Upper lobe of right lung (tissue), 1 donor: ENCODE results near the gene TNF. TPM values are rescaled to one million over a fixed set of nuclear protein-coding genes. Genes with fewer than 3 reads are reported as not detected.

Experiments
- ATAC-seq: fragments of 200-7000 bp; cut with Tn5 transposase; one replicate; pipeline ENCODE4 v1.9.1; 2020; ENCODE audit warnings: mild to moderate bottlenecking, moderate library complexity
- DNase-seq: peaks from one replicate; pipeline ENCODE4 v3.0.0-alpha.2; 2020
- H3K27ac ChIP-seq: fragments of 200-600 bp; one replicate; pipeline ENCODE4 v1.8.0; 2022
- H3K27me3 ChIP-seq: fragments of 200-600 bp; one replicate; pipeline ENCODE4 v1.8.0; 2022; ENCODE audit warnings: mild to moderate bottlenecking
- H3K36me3 ChIP-seq: fragments of 200-600 bp; one replicate; pipeline ENCODE4 v1.8.0; 2022
- H3K4me1 ChIP-seq: fragments of 200-600 bp; one replicate; pipeline ENCODE4 v1.8.0; 2022
- H3K4me3 ChIP-seq: fragments of 200-600 bp; one replicate; pipeline ENCODE4 v1.8.0; 2022; ENCODE audit warnings: mild to moderate bottlenecking
- H3K9me3 ChIP-seq: fragments of 200-600 bp; one replicate; pipeline ENCODE4 v1.8.0; 2022
- intact Hi-C: fragments of 100-400 bp; cut with DNase I; formaldehyde crosslinking; loops from one replicate; pipeline ENCODE4 v1.11.0; 2022
- total RNA-seq: library from RNA; stranded (reverse); fragmentation: NEBNext Ultra II Directional; extraction: Animal tissue kit (Norgen Biotek cat#: 25700); gene quantifications from one replicate; pipeline ENCODE4 v1.2.1, GENCODE V29; 2021
- TF ChIP-seq, protein P1 (sequence below): fragments of 200-600 bp; IDR thresholded peaks from one replicate; pipeline ENCODE4 v1.8.0; 2022; ENCODE audit warnings: antibody characterized with exemption
- donor health status: DM: no; HTN: yes; CAD: no; lungs with severe emphysema.

The TNF gene
- total RNA-seq, 1 donor from 2014 or later = 2.4 TPM

DNA sequence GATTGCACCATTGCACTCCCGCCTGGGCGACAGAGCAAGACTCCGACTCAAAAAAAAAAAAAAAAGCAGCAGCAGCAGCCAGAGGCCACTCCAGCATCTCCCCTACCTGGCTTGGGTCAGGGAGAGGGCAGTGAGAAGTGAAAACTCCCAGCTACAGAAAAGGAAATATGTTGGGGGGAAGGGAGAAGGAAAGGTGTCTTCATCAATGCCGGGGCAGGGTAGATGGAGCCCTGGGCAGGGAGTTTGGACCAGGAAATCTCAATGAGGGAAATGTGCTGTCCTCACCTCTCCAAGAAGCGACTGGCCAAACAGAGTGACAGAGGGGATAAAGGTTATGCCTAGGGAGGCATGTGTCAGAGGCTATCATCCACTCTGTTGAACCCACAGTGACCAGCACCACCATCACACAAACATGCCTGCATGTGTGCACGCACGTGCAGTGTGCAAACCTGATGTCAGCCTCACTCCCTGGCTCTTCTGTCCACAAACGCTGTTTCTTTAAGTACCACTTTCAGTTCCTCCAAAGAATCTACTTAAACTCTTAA, 38.8 kb downstream of the TNF start:
- H3K27ac ChIP-seq = peak overlapping the region; percentile 51
- H3K36me3 ChIP-seq = no peaks in the 10 kb centered on the region
- TF ChIP-seq, protein P1, sequence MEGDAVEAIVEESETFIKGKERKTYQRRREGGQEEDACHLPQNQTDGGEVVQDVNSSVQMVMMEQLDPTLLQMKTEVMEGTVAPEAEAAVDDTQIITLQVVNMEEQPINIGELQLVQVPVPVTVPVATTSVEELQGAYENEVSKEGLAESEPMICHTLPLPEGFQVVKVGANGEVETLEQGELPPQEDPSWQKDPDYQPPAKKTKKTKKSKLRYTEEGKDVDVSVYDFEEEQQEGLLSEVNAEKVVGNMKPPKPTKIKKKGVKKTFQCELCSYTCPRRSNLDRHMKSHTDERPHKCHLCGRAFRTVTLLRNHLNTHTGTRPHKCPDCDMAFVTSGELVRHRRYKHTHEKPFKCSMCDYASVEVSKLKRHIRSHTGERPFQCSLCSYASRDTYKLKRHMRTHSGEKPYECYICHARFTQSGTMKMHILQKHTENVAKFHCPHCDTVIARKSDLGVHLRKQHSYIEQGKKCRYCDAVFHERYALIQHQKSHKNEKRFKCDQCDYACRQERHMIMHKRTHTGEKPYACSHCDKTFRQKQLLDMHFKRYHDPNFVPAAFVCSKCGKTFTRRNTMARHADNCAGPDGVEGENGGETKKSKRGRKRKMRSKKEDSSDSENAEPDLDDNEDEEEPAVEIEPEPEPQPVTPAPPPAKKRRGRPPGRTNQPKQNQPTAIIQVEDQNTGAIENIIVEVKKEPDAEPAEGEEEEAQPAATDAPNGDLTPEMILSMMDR = no peak
- DNase-seq (no peak), ATAC-seq (peak; percentile 77)
- H3K9me3 ChIP-seq = no peaks in the 10 kb centered on the region
- no peak overlapping the region for H3K4me3 ChIP-seq
- intact Hi-C loops = no loop called here
- H3K4me1 ChIP-seq = peaks cover under 1% of the 10 kb centered on the region
- H3K27me3 ChIP-seq = no peaks in the 10 kb centered on the region

DNA sequence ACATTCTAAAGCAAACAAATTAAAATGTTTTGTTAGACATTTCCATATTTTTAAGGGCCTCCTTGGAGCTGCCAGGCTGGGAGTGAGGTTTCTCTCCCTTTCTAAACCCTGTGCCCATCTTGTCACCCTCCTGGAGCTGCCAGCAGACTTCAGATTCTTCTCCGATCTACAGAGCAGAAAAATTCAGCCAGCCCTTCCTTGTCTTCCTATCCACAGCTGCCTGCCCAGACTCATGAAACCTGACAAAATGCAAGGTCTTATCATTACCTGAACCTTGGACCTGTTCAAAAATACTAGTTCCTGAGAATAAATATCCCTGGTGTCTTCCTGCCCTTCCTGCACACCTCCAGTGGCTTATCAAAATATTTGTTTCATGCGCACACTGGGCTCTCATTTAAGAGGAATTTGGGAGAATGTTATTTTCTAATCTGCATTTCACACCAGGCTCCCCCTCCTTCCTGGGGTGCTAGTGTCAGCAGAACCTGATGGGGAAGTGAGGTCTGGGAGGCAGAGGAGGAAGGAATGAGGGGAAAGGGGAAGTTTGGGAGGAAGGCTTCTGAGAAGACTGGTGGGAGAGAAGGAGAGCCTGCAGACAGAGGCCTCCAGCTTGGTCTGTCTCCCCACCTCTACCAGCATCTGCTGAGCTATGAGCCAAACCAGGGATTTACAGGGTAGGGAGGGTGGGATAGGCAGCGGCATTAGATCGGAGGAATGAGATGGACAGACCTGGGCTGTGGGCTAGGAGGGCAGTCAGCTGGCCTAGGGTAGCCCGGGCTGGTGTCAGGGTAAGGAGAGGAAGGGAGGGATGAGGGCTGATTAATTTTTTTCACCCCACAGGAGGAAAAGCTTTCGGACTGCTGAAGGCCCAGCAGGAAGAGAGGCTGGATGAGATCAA, 39.6 kb downstream of the TNF start, which contains the start of gene AIF1:
AIF1 (plus strand) TSS at position 551 of the 895 bp plus-strand sequence; CDS start at position 647, 96 bp downstream.
- TF ChIP-seq, protein P1 = no peak
- H3K4me1 ChIP-seq = peaks cover 5% of the 10 kb centered on the region
- no peaks in the 10 kb centered on the region for H3K9me3 ChIP-seq
- DNase-seq (no peak), ATAC-seq (peak; percentile 70)
- peak within 1 kb of the TSS; percentile 51 for H3K27ac ChIP-seq
- no peaks in the 10 kb centered on the region for H3K36me3 ChIP-seq
- no peaks in the 10 kb centered on the region for H3K27me3 ChIP-seq
- intact Hi-C loops = no loop called here
- H3K4me3 ChIP-seq = peak within 1 kb of the TSS; percentile 33

- Histone ChIP-seq H3K4me1 (peaks cover 5% of the 10 kb centered on the region), H3K4me3 (peak overlapping the region; percentile 33), H3K27me3 (no peaks in the 10 kb centered on the region), H3K27ac (peak overlapping the region; percentile 51), H3K36me3 (no peaks in the 10 kb centered on the region), H3K9me3 (no peaks in the 10 kb centered on the region)
- ATAC-seq (no peak), DNase-seq (no peak)
- intact Hi-C loops = no loop called here
- TF ChIP-seq, protein P1 = no peak
Observed at GRCh38 chr6:31615748-31616147, 40.4 kb downstream of the TNF start.

DNA sequence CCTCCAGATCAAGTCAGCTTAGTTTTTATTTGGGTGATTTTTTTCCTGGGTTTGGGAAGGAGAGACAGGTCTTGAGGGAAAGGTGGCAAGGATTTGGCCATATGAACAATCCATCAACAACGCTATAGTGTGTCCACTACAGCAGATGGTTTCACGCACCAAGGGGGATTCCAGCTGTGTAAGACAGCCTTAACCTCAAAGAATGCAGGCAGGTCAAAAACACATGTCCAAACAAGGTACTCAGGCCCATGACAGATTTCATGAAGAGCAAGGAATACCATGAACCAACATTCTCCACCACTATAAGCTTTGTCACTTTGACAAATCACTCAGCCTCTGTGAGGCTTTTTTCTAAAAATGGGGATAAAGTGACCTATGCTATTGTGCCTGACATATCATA, 41.6 kb downstream of the TNF start:
- DNase-seq (no peak), ATAC-seq (no peak)
- Histone ChIP-seq H3K4me3 (no peak overlapping the region), H3K9me3 (no peaks in the 10 kb centered on the region), H3K4me1 (peaks cover 12% of the 10 kb centered on the region), H3K27ac (no peak overlapping the region), H3K27me3 (no peaks in the 10 kb centered on the region), H3K36me3 (no peaks in the 10 kb centered on the region)
- TF ChIP-seq, protein P1 = no peak
- intact Hi-C loops = no loop called here

DNA sequence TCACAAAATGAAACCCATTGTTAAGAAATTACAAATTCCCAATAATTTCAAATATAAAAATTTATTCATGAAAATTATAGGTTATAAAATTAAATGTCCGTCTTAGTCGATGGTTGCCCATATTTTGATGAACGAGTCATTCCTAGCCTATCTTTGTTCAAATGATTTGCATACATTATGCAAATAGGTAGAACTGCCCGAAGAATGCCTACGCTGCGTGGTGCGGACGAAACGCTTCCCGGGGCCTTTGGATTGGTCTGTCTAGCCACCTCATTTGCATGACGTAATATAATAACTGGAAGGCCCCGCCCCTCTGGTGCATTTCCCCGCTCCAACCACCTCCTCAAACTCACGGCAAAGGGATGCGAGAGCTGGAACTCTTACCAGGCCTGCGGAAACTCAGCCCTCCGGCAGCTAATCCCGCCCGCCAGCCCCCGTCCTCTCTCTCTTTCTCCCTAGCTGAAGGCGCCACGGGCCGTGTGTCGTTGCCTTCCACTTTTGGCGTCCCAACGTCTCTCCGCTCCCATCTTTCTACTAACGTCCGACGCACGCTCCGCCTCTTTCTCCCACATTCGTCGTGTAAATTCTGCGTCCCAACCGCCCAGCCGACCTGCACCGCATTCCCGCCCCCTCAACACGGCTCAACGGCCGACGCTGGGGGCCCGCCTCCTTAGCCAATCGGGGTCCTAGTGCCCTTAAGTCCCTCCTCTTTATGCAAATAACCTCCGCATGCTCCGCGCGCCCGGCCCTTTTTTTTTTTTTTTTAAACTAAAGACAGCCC, 44.6 kb downstream of the TNF start:
- ATAC-seq (peak; percentile 93), DNase-seq (peak; percentile 99)

More for the DNA sequence above, 44.6 kb downstream of the TNF start:
- intact Hi-C loops = no loop called here
- Histone ChIP-seq H3K4me3 (peak overlapping the region; percentile 76), H3K9me3 (no peaks in the 10 kb centered on the region), H3K27me3 (no peaks in the 10 kb centered on the region), H3K27ac (peak overlapping the region; percentile 97), H3K4me1 (peaks cover 21% of the 10 kb centered on the region), H3K36me3 (peaks cover 18% of the 10 kb centered on the region)
- TF ChIP-seq, protein P1 = no peak
